BJ (cell line): ENCODE measurements around the gene INPP5B. TPM values are rescaled to one million over a fixed set of nuclear protein-coding genes. Genes with fewer than 3 reads are reported as not detected.
"Not testable (repeated sequence)": the region's sequence is repeated elsewhere in the genome, so short reads cannot be mapped to it uniquely, and the experiment has no call there.

Source experiments
- CTCF ChIA-PET: fragments of 350-600 bp; formaldehyde crosslinking; extraction: SDS; loops from one replicate; lab custom pipeline; 2021; ENCODE audit warnings: antibody characterized with exemption, inconsistent platforms; lab: Yijun Ruan, JAX
- POLR2A ChIA-PET: fragments of 300-600 bp; sonication (Branson Sonifier 250); formaldehyde crosslinking; extraction: SDS; loops from one replicate; lab custom pipeline; 2021; ENCODE audit warnings: antibody characterized with exemption; lab: Charles Lee
- DNase-seq: peaks from one replicate; pipeline ENCODE4 v3.0.0-alpha.2; 2011; ENCODE audit warnings: low read depth
- H3K27me3 ChIP-seq: 2 replicates; pipeline ENCODE4 v1.6.0; 2011; ENCODE audit warnings: low read length; ENCODE audit not compliant: control insufficient read depth, insufficient read depth
- H3K36me3 ChIP-seq: 2 replicates; pipeline ENCODE4 v1.5.1; 2011; ENCODE audit warnings: low read length; ENCODE audit not compliant: control insufficient read depth, insufficient read depth
- H3K4me3 ChIP-seq: 2 replicates; pipeline ENCODE4 v1.5.1; 2011; ENCODE audit warnings: low read depth, mild to moderate bottlenecking, control low read depth, low read length
- polyA plus RNA-seq: library from polyadenylated mRNA; depleted of rRNA; stranded (reverse); fragments of >200 nt; gene quantifications from 2 replicates; pipeline ENCODE4 v1.2.3, GENCODE V29; 2011
- TF ChIP-seq, protein P1 (sequence below): IDR thresholded peaks from 2 replicates; pipeline ENCODE4 v1.5.1; 2011; ENCODE audit warnings: low read depth, mild to moderate bottlenecking, control low read depth, inconsistent platforms, low read length, moderate library complexity; ENCODE audit not compliant: insufficient read depth

The INPP5B gene
- polyA plus RNA-seq, 1 experiment = 21.9 TPM

DNA sequence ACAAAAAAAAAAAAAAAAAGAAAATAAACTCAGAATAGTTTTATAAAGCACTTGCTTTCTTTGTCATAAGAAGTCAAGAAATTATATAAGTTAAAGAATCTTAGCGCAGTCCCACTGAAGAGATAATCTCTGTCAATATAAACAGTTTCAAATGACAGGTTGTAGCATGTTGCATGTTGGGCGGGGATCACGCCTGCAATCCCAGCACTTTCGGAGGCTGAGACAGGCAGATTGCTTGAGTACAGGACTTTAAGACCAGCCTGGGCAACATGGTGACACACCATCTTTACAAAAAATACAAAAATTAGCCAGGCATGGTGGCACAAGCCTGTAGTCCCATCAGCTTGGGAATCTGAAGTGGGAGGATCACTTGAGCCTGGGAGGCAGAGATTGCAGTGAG is 18.4 kb upstream of the INPP5B start:
- Histone ChIP-seq H3K27me3 (no peaks in the 10 kb centered on the region), H3K36me3 (peaks cover 19% of the 10 kb centered on the region), H3K4me3 (no peak overlapping the region)
- ChIA-PET CTCF (interaction anchor here (1.0 to 1.4 kb wide), 3 partner anchors 11 to 32 kb away, joined by 3 to 6 read pairs (median 3); no protein-coding TSS in a partner anchor), POLR2A (no interaction called here)
- TF ChIP-seq, protein P1, sequence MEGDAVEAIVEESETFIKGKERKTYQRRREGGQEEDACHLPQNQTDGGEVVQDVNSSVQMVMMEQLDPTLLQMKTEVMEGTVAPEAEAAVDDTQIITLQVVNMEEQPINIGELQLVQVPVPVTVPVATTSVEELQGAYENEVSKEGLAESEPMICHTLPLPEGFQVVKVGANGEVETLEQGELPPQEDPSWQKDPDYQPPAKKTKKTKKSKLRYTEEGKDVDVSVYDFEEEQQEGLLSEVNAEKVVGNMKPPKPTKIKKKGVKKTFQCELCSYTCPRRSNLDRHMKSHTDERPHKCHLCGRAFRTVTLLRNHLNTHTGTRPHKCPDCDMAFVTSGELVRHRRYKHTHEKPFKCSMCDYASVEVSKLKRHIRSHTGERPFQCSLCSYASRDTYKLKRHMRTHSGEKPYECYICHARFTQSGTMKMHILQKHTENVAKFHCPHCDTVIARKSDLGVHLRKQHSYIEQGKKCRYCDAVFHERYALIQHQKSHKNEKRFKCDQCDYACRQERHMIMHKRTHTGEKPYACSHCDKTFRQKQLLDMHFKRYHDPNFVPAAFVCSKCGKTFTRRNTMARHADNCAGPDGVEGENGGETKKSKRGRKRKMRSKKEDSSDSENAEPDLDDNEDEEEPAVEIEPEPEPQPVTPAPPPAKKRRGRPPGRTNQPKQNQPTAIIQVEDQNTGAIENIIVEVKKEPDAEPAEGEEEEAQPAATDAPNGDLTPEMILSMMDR = no peak
- no peak for DNase-seq

DNA sequence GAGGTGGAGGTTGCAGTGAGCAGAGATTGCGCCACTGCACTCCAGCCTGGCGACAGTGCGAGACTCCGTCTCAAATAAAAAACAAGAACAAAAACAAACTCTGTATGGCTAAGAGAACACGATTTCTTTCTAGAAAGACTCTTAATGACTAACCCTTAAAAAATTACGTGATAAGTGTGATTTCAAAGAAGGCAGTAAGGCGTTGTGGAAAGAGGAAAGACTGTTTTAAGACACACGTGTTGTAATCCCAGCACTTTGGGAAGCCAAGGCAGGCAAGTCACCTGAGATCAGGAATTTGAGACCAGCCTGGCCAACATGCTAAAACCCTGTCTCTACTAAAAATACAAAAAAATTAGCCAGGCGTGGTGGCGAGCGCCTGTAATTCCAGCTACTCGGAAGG is 17.3 kb upstream of the INPP5B start:
- peaks cover 19% of the 10 kb centered on the region for H3K36me3 ChIP-seq
- CTCF ChIA-PET, H3K27me3 ChIP-seq, DNase-seq, H3K4me3 ChIP-seq, POLR2A ChIA-PET: not testable (repeated sequence)

DNA sequence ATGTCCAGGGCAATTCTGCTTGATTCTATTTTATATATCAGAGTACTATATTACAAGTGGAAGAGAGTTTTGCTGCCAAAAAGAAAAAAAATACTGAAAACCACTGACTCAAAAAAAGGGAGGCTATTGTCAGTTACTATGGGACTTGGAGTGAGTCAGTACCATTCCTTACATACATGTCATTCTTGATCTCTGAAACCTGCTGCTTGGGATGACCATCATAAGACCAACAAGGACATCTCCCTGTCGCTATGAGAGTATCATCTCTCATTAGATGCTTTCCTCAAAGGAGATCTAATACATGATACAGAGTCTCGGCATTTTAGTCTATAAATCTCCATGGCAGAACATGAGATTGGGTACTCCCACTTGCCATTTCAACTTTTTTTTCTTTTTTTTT is 11.8 kb upstream of the INPP5B start:
- TF ChIP-seq, protein P1 = no peak
- H3K27me3 ChIP-seq = no peaks in the 10 kb centered on the region
- CTCF ChIA-PET = interaction anchor here (1.3 kb wide), 1 partner anchor 9 kb away, joined by 4 read pairs; no protein-coding TSS in a partner anchor
- DNase-seq = peak; percentile 86
- POLR2A ChIA-PET = interaction anchor here (0.6 kb wide), 1 partner anchor 866 kb away, joined by 6 read pairs; no protein-coding TSS in a partner anchor
- no peak overlapping the region for H3K4me3 ChIP-seq
- H3K36me3 ChIP-seq = peaks cover 15% of the 10 kb centered on the region

DNA sequence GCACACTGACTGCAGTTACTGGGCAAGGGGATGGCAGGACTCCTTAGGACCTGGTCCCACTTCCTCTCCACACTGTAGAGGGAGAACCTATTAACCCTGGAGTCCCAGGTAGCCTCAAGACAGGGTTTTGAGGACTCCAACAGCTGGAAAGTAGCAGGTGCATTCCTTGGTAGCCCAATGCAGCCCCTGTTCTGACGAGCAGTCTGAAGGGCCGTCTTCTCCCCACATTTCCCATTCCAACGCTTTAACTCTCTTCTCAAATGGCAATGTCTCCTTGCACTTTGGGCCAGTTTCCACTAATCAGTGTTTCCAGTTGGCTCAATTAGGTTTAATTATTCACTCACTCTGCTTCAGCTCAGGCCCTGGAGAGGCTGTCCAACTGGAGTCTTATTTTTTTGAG is 8.8 kb upstream of the INPP5B start:
- TF ChIP-seq, protein P1 = no peak
- POLR2A ChIA-PET = no interaction called here
- Histone ChIP-seq H3K4me3 (no peak overlapping the region), H3K36me3 (peaks cover 12% of the 10 kb centered on the region), H3K27me3 (no peaks in the 10 kb centered on the region)
- CTCF ChIA-PET = no interaction called here
- DNase-seq = no peak

DNA sequence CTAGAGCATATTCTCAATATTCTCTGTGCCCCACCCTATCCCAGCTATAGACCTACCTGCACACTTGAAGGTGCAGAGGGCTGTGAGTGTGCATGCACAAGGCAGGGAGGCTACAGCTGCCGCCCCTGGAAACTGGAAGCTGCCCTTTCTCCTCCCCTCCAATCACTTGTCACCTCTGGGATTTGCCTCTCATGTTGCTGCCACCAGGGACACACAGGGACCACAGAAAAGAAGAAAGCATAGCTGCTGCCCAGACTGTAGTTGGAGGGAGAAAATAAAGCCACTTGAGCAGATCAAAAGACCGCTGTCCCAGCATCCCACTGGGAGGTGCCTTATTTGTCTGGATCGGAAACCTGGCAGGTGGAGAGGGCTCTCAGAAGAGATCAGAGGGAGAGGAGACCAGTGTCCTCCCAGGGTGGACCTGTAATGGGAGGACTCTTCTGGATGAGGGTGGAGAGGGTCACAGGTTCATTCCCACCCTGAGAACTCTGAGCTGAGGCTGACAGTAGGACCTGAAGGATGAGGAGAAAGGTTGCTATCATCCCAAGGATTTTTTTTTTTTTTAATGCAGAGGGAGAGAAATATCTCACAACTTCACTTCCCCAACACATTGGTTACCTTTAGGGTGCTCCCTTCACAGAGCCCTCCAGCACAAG is 7.6 kb upstream of the INPP5B start:
- Histone ChIP-seq H3K4me3 (no peak overlapping the region), H3K36me3 (peaks cover 9% of the 10 kb centered on the region), H3K27me3 (no peaks in the 10 kb centered on the region)
- DNase-seq = no peak
- POLR2A ChIA-PET = no interaction called here
- CTCF ChIA-PET = no interaction called here
- TF ChIP-seq, protein P1 = no peak

DNA sequence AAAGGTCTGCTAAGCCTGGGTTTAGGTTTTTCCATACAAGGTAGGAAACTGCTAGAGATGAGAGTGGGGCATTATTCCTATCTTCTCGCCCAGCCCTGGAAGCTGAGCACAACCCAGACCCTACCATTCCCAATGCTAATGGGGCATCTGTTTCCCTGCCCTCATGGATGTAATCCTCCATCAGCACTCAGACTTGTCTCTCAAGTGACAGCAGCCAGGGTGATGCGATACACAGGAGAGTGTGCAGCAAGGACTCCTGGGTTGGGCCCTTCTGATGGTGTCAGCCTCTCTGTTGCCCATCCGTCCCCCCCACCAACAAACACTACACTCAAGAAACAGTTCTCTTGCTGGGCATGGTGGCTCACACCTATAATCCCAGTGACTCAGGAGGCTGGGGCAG is 5.9 kb upstream of the INPP5B start:
- Histone ChIP-seq H3K27me3 (no peaks in the 10 kb centered on the region), H3K36me3 (peaks cover 9% of the 10 kb centered on the region), H3K4me3 (no peak overlapping the region)
- TF ChIP-seq, protein P1 = no peak
- ChIA-PET CTCF (no interaction called here), POLR2A (no interaction called here)
- no peak for DNase-seq
